HUES6 (cell line): Measurements from ENCODE around the gene LPCAT1.

Experiments used
- H3K27ac ChIP-seq: 2 replicates; pipeline ENCODE4 v1.7.0; 2013; ENCODE audit warnings: low read depth, mild to moderate bottlenecking, low read length, inconsistent platforms
- H3K27me3 ChIP-seq: 2 replicates; pipeline ENCODE4 v1.6.1; 2013; ENCODE audit warnings: low read length; ENCODE audit not compliant: control insufficient read depth, insufficient read depth
- H3K36me3 ChIP-seq: 2 replicates; pipeline ENCODE4 v1.6.1; 2013; ENCODE audit warnings: low read length; ENCODE audit not compliant: control insufficient read depth, insufficient read depth
- H3K4me1 ChIP-seq: 2 replicates; pipeline ENCODE4 v1.6.1; 2013; ENCODE audit warnings: low read length; ENCODE audit not compliant: control insufficient read depth, insufficient read depth
- H3K4me3 ChIP-seq: 2 replicates; pipeline ENCODE4 v1.5.1; 2013; ENCODE audit warnings: low read depth, low read length
- H3K9ac ChIP-seq: one replicate; pipeline ENCODE4 v1.6.1; 2013; ENCODE audit warnings: mild to moderate bottlenecking, low read length
- H3K9me3 ChIP-seq: 2 replicates; pipeline ENCODE4 v1.6.1; 2013; ENCODE audit warnings: low read depth, low read length; ENCODE audit not compliant: control insufficient read depth, insufficient read depth

Gene LPCAT1

GRCh38 chr5:1472964-1473628 is 50.7 kb downstream of the LPCAT1 start:
- Histone ChIP-seq H3K36me3 (peaks cover 93% of the 10 kb centered on the region), H3K9me3 (no peaks in the 10 kb centered on the region), H3K27ac (no peak overlapping the region), H3K4me1 (no peaks in the 10 kb centered on the region), H3K9ac (no peak overlapping the region), H3K27me3 (no peaks in the 10 kb centered on the region), H3K4me3 (no peak overlapping the region)

GRCh38 chr5:1471997-1472963 is 51.5 kb downstream of the LPCAT1 start:
- no peaks in the 10 kb centered on the region for H3K27me3 ChIP-seq
- H3K9ac ChIP-seq, result no peak overlapping the region
- H3K4me1 ChIP-seq, result no peaks in the 10 kb centered on the region
- no peaks in the 10 kb centered on the region for H3K9me3 ChIP-seq
- peaks cover 94% of the 10 kb centered on the region for H3K36me3 ChIP-seq
- H3K27ac ChIP-seq, result no peak overlapping the region
- no peak overlapping the region for H3K4me3 ChIP-seq

- H3K4me1 ChIP-seq, result no peaks in the 10 kb centered on the region
- H3K27me3 ChIP-seq, result no peaks in the 10 kb centered on the region
- H3K4me3 ChIP-seq, result no peak overlapping the region
- no peaks in the 10 kb centered on the region for H3K9me3 ChIP-seq
- no peak overlapping the region for H3K27ac ChIP-seq
- H3K9ac ChIP-seq, result no peak overlapping the region
- peaks cover 94% of the 10 kb centered on the region for H3K36me3 ChIP-seq
Observed at GRCh38 chr5:1471240-1471853, 52.4 kb downstream of the LPCAT1 start.

- Histone ChIP-seq H3K4me1 (no peaks in the 10 kb centered on the region), H3K9me3 (no peaks in the 10 kb centered on the region), H3K9ac (no peak overlapping the region), H3K27me3 (no peaks in the 10 kb centered on the region), H3K27ac (no peak overlapping the region), H3K36me3 (peaks cover 94% of the 10 kb centered on the region), H3K4me3 (no peak overlapping the region)
Observed at GRCh38 chr5:1470762-1471211, 53.0 kb downstream of the LPCAT1 start.

GRCh38 chr5:1468629-1469527 is 54.9 kb downstream of the LPCAT1 start:
- H3K4me3 ChIP-seq, result no peak overlapping the region
- no peak overlapping the region for H3K27ac ChIP-seq
- no peaks in the 10 kb centered on the region for H3K27me3 ChIP-seq
- no peaks in the 10 kb centered on the region for H3K4me1 ChIP-seq
- H3K36me3 ChIP-seq, result peaks cover 94% of the 10 kb centered on the region
- no peak overlapping the region for H3K9ac ChIP-seq
- peaks cover 11% of the 10 kb centered on the region; the same call in 1 of the 2 replicates for H3K9me3 ChIP-seq

GRCh38 chr5:1468247-1468612 is 55.5 kb downstream of the LPCAT1 start:
- Histone ChIP-seq H3K9ac (no peak overlapping the region), H3K27me3 (no peaks in the 10 kb centered on the region), H3K36me3 (peaks cover 94% of the 10 kb centered on the region), H3K27ac (no peak overlapping the region), H3K4me3 (no peak overlapping the region), H3K4me1 (no peaks in the 10 kb centered on the region), H3K9me3 (peaks cover 11% of the 10 kb centered on the region; the same call in 1 of the 2 replicates)

GRCh38 chr5:1467341-1468246 is 56.2 kb downstream of the LPCAT1 start:
- H3K9me3 ChIP-seq, result peaks cover 11% of the 10 kb centered on the region; the same call in 1 of the 2 replicates
- no peak overlapping the region for H3K27ac ChIP-seq
- no peak overlapping the region for H3K4me3 ChIP-seq
- H3K9ac ChIP-seq, result no peak overlapping the region
- H3K27me3 ChIP-seq, result no peaks in the 10 kb centered on the region
- peaks cover 93% of the 10 kb centered on the region for H3K36me3 ChIP-seq
- H3K4me1 ChIP-seq, result no peaks in the 10 kb centered on the region

- Histone ChIP-seq H3K9me3 (peaks cover 11% of the 10 kb centered on the region; the same call in 1 of the 2 replicates), H3K27me3 (no peaks in the 10 kb centered on the region), H3K4me1 (no peaks in the 10 kb centered on the region), H3K27ac (no peak overlapping the region), H3K9ac (no peak overlapping the region), H3K36me3 (peaks cover 93% of the 10 kb centered on the region), H3K4me3 (no peak overlapping the region)
Observed at GRCh38 chr5:1466631-1467265, 57.0 kb downstream of the LPCAT1 start.

- H3K27ac ChIP-seq, result no peak overlapping the region
- no peak overlapping the region for H3K9ac ChIP-seq
- no peaks in the 10 kb centered on the region for H3K4me1 ChIP-seq
- peaks cover 11% of the 10 kb centered on the region; the same call in 1 of the 2 replicates for H3K9me3 ChIP-seq
- H3K27me3 ChIP-seq, result no peaks in the 10 kb centered on the region
- H3K4me3 ChIP-seq, result no peak overlapping the region
- H3K36me3 ChIP-seq, result peaks cover 93% of the 10 kb centered on the region
Observed at GRCh38 chr5:1465966-1466471, 57.7 kb downstream of the LPCAT1 start.
